GM10248 (cell line): Measurements from ENCODE around the gene FANK1.

Experiments used
- CTCF ChIA-PET: fragments of 300-600 bp; sonication (Branson Sonifier 250); formaldehyde crosslinking; extraction: SDS; loops from one replicate; lab custom pipeline; 2021; ENCODE audit warnings: antibody characterized with exemption; lab: Yijun Ruan, JAX
- POLR2A ChIA-PET: fragments of 350-650 bp; sonication (Branson Sonifier 250); formaldehyde crosslinking; extraction: SDS; loops from one replicate; lab custom pipeline; 2020; ENCODE audit warnings: antibody characterized with exemption; lab: Yijun Ruan, JAX
- DNase-seq: peaks from one replicate; pipeline ENCODE4 v3.0.0; 2012; ENCODE audit errors: extremely low spot score
- TF ChIP-seq, protein P1 (sequence below): IDR thresholded peaks from 2 replicates; pipeline ENCODE4 v1.5.1; 2012; ENCODE audit warnings: mild to moderate bottlenecking, low read depth; ENCODE audit errors: extremely low read depth, missing control alignments, control extremely low read depth

FANK1 gene

DNA sequence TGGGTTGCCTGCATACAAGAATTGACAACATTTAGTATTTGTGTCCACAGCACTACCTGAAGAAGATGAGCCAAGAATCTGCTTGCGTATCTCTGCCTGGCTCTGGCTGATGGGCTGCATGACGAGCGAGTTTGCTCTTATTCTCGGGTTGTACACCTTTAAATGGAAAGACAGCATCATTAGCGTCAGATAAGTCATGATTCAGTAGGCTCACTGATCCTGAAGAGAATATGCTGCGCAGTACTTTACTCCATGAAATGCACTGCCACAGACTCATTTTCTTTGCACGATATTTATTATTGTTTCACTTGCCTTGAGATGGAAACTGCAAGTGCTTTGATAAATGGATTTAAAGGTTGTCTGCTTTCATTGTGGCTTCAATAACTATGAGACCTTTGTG, 43.9 kb upstream of the FANK1 start:
- no peak for DNase-seq
- TF ChIP-seq, protein P1, sequence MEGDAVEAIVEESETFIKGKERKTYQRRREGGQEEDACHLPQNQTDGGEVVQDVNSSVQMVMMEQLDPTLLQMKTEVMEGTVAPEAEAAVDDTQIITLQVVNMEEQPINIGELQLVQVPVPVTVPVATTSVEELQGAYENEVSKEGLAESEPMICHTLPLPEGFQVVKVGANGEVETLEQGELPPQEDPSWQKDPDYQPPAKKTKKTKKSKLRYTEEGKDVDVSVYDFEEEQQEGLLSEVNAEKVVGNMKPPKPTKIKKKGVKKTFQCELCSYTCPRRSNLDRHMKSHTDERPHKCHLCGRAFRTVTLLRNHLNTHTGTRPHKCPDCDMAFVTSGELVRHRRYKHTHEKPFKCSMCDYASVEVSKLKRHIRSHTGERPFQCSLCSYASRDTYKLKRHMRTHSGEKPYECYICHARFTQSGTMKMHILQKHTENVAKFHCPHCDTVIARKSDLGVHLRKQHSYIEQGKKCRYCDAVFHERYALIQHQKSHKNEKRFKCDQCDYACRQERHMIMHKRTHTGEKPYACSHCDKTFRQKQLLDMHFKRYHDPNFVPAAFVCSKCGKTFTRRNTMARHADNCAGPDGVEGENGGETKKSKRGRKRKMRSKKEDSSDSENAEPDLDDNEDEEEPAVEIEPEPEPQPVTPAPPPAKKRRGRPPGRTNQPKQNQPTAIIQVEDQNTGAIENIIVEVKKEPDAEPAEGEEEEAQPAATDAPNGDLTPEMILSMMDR: no peak
- CTCF ChIA-PET: no interaction called here
- POLR2A ChIA-PET: no interaction called here

DNA sequence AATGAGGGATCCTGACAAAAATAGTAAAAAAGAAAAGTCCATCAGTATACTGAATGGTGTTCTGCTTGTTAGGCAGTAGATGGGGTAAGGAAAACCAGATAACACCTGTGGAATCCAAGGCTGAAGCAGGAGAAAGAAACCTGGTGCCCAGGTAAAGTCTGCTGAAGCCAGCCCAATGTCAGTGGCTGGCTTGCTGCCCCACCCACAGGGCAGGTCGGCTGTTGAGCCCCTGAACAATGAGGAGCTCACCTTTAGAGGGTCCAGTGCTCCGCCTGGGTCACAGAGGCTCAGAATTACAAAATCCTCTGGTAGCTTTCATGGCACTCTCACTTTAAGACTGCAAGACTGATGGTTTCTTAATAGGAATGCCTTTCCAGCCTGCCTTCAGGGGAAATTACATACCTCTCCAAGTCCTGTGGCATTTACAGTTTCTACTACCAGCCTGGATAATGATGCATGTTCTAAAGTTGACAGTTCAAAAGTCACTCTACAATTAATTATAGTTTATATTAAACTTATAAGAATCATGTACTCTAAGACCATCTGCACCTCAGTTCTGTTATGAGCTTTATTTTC, 39.1 kb upstream of the FANK1 start:
- TF ChIP-seq, protein P1: no peak
- CTCF ChIA-PET: interaction anchor here (0.7 to 2.2 kb wide), 4 partner anchors 8 to 17 kb away, joined by 3 to 6 read pairs (median 5); no protein-coding TSS in a partner anchor
- no peak for DNase-seq
- POLR2A ChIA-PET: no interaction called here

DNA sequence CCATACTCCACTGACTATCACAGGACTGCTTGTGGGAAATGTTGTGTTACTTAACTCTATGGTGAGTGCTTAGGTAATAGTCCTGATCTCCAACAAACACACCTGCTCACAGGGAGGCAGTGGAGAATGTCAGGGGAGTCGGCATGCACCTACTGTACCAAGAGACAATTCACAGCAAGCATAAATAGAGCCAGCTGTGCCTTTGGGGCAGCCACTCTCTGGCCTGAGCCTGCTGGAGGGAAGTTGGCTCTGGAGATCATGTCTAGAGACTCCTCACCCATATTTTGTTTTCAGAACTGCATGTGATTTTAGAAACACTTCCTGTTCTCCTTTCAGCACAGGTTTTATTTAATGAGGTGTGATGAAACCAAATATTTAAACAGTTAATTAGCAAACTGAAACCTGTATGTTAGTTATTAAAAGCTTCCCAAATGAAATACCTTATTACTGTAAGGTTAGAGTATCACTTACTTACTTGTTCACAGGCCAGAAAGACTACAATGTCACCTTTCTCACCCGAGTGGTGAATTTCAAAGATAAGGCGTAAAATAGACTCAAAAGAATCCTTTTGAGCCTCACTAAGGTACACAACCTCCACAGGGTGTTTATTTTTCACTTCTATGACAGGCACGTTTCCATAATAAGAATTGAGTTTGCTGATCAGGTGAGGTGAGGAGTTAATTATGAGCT, 37.1 kb upstream of the FANK1 start:
- no peak for DNase-seq
- ChIA-PET POLR2A (no interaction called here), CTCF (interaction anchor here (1.7 to 1.8 kb wide), 2 partner anchors 9 to 10 kb away, joined by 3 to 5 read pairs; no protein-coding TSS in a partner anchor)
- TF ChIP-seq, protein P1: no peak

DNA sequence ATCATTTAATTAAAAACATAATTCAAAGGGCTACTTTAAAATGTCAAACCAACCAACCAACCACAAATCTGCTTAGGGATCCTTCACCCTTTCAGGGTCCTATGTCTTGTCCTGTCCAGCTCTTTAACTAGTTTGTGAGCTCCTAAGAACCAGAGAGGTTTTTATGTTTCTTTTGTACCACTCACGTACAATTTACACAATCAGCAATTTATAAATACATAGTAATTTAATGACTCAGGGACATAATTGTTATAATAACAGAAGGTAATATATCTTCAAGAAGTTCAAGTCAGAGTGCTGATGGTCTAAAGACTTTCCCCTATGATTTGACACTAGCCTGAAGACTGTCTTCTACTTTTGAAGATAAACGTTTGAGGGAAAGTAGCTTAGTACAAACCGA, 31.2 kb upstream of the FANK1 start:
- CTCF ChIA-PET: interaction anchor here (0.9 to 1.9 kb wide), 3 partner anchors 9 to 884 kb away, joined by 3 to 6 read pairs (median 4); no protein-coding TSS in a partner anchor
- TF ChIP-seq, protein P1: no peak
- POLR2A ChIA-PET: no interaction called here

DNA sequence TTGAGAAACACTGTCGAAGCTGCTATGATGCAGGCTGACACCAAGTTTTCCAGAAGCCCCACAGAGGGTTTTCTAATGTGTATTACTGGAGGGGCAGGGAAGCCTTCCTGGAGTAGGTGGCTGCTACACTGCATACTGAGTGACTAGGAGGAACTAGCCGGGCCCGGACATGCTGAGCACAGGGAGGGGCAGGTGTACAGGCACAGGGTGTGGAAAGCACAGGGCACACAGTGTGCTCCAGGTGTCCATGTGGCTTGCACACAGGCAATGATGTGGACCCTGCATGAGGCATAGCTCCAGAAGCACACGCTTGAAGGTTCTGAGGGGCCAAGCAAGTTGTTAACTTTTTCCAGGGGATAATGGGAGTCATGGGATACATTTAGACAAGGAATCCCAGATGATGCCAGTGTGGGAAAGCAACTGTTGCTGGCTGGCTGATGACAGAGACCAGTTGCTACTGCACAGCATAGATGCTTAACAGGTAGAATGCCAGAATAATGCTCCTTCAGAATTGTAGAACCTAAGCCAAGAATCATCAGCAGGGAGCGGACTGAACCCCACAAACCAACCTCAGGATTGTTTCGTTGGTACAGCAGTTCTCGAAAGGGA, 29.8 kb upstream of the FANK1 start:
- no peak for DNase-seq
- TF ChIP-seq, protein P1: no peak
- CTCF ChIA-PET: interaction anchor here (0.9 kb wide), 1 partner anchor 19 kb away, joined by 3 read pairs; no protein-coding TSS in a partner anchor
- POLR2A ChIA-PET: no interaction called here

More for the DNA sequence above, 31.2 kb upstream of the FANK1 start:
- no peak for DNase-seq

DNA sequence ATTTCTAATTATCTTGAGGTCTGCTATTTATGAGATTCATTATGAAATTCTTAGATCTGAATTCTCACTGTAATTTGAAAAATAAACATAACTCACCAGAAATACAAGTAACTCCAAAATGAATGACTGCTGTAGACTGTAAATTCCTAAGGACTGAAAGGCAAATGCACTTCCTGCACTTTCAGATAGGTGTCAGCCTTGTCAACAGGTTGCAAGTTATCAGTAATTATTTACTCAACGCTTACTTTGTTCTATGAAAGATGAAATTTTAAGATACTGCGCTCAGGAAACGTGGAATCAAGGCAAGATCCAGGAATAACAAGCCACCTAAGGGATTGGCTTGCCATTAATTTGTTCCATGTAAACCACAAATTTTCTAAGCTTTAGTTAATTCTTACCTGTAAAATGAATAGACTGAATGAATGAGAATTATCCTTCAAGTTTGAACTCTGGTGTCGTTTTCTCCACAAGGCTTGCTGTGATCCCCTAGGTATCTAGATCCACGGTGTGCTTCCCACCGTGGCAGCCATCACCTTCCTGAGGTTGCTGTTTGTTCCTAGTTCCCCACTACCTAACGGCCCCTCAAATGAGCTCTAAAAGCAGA, 27.9 kb upstream of the FANK1 start:
- TF ChIP-seq, protein P1: peak; percentile 83
- ChIA-PET CTCF (interaction anchor here (0.7 to 3.2 kb wide), 15 partner anchors 9 to 730 kb away, joined by 3 to 17 read pairs (median 4); no protein-coding TSS in a partner anchor), POLR2A (no interaction called here)
- DNase-seq: peak; percentile 32
